NCI-H774 (cell line): ENCODE data around the gene NCEH1.
"Not testable (repeated sequence)": the region's sequence is repeated elsewhere in the genome, so short reads cannot be mapped to it uniquely, and the experiment has no call there.

Experiments used
- DNase-seq: peaks from one replicate; lab custom pipeline; 2025; lab: John Stamatoyannopoulos, UW

NCEH1 gene

GRCh38 chr3:172676196-172676922, 34.5 kb downstream of the NCEH1 start:
- no peak for DNase-seq

GRCh38 chr3:172675441-172676193, 35.2 kb downstream of the NCEH1 start:
- DNase-seq: peak; percentile 43

GRCh38 chr3:172673210-172673679, 37.6 kb downstream of the NCEH1 start:
- DNase-seq: peak; percentile 80

- no peak for DNase-seq
Measured at GRCh38 chr3:172669021-172669420, 41.8 kb downstream of the NCEH1 start.

GRCh38 chr3:172666873-172667694, 43.8 kb downstream of the NCEH1 start:
- peak; percentile 84 for DNase-seq

GRCh38 chr3:172666181-172666872, 44.5 kb downstream of the NCEH1 start:
- DNase-seq: no peak

GRCh38 chr3:172665510-172665909, 45.4 kb downstream of the NCEH1 start:
- not testable (repeated sequence) for DNase-seq

- DNase-seq: not testable (repeated sequence)
Measured at GRCh38 chr3:172660421-172660820, 50.4 kb downstream of the NCEH1 start.

- no peak for DNase-seq
Measured at GRCh38 chr3:172659246-172660002, 51.4 kb downstream of the NCEH1 start.

- no peak for DNase-seq
Measured at GRCh38 chr3:172658344-172659245, 52.3 kb downstream of the NCEH1 start.

- DNase-seq: no peak
Measured at GRCh38 chr3:172656602-172657001, 54.3 kb downstream of the NCEH1 start.

GRCh38 chr3:172655388-172655787, 55.5 kb downstream of the NCEH1 start:
- no peak for DNase-seq

- no peak for DNase-seq
Measured at GRCh38 chr3:172654470-172654869, 56.4 kb downstream of the NCEH1 start.

GRCh38 chr3:172653004-172653572, 57.8 kb downstream of the NCEH1 start:
- no peak for DNase-seq

- no peak for DNase-seq
Measured at GRCh38 chr3:172651936-172652625, 58.8 kb downstream of the NCEH1 start.

- DNase-seq: no peak
Measured at GRCh38 chr3:172649987-172650386, 60.9 kb downstream of the NCEH1 start.

- DNase-seq: no peak
Measured at GRCh38 chr3:172648747-172649146, 62.1 kb downstream of the NCEH1 start.

- DNase-seq: peak; percentile 44
Measured at GRCh38 chr3:172647823-172648222, 63.0 kb downstream of the NCEH1 start.

- no peak for DNase-seq
Measured at GRCh38 chr3:172647080-172647479, 63.8 kb downstream of the NCEH1 start.
